Measurements from ENCODE around the gene MRPL53. TPM values are rescaled to one million over a fixed set of nuclear protein-coding genes. Genes with fewer than 3 reads are reported as not detected.
"Not testable (repeated sequence)": the region's sequence is repeated elsewhere in the genome, so short reads cannot be mapped to it uniquely, and the experiment has no call there.

The MRPL53 gene
- total RNA-seq, 2 experiments from 2014 or later, result 105 to 111 TPM

- Mint-ChIP-seq H3K4me1 (peaks cover 43% of the 10 kb centered on the region), H3K27me3 (peaks cover 5% of the 10 kb centered on the region), H3K36me3 (peaks cover 13% of the 10 kb centered on the region), H3K4me3 (peak within 1 kb of the TSS; percentile 98), H3K9me3 (no peaks in the 10 kb centered on the region), H3K27ac (peak within 1 kb of the TSS; percentile 99)
- peak; percentile 95 for DNase-seq
Measured at GRCh38 chr2:74454654-74455511, 17.6 kb downstream of the MRPL53 start, which contains the start of gene INO80B. Gene INO80B (plus strand): TSS chr2:74455087. CDS start chr2:74455117, 30 bp downstream.

GRCh38 chr2:74450570-74451190, 21.8 kb downstream of the MRPL53 start:
- no peak for DNase-seq
- Mint-ChIP-seq H3K4me3 (no peak overlapping the region), H3K27me3 (no peaks in the 10 kb centered on the region), H3K27ac (no peak overlapping the region), H3K9me3 (no peaks in the 10 kb centered on the region), H3K36me3 (peaks cover 6% of the 10 kb centered on the region), H3K4me1 (peaks cover 13% of the 10 kb centered on the region)

- Mint-ChIP-seq H3K27ac (no peak overlapping the region), H3K4me1 (peaks cover 7% of the 10 kb centered on the region), H3K4me3 (no peak overlapping the region), H3K9me3 (no peaks in the 10 kb centered on the region), H3K27me3 (peaks cover 7% of the 10 kb centered on the region), H3K36me3 (no peaks in the 10 kb centered on the region)
- DNase-seq, result no peak
Measured at GRCh38 chr2:74448771-74449170, 23.7 kb downstream of the MRPL53 start.

- Mint-ChIP-seq H3K4me3 (no peak overlapping the region), H3K36me3 (no peaks in the 10 kb centered on the region), H3K27ac (no peak overlapping the region), H3K4me1 (peaks cover 5% of the 10 kb centered on the region), H3K27me3 (peaks cover 13% of the 10 kb centered on the region), H3K9me3 (no peaks in the 10 kb centered on the region)
- DNase-seq, result no peak
Measured at GRCh38 chr2:74447230-74447999, 25.1 kb downstream of the MRPL53 start.

- Mint-ChIP-seq H3K27me3 (peaks cover 35% of the 10 kb centered on the region), H3K36me3 (no peaks in the 10 kb centered on the region), H3K9me3 (no peaks in the 10 kb centered on the region), H3K4me1 (peaks cover 5% of the 10 kb centered on the region), H3K4me3 (no peak overlapping the region), H3K27ac (no peak overlapping the region)
- DNase-seq, result no peak
Measured at GRCh38 chr2:74444498-74445318, 27.8 kb downstream of the MRPL53 start.

GRCh38 chr2:74442483-74443297, 29.8 kb downstream of the MRPL53 start:
- not testable (repeated sequence) for H3K36me3 Mint-ChIP-seq, H3K27ac Mint-ChIP-seq, H3K4me1 Mint-ChIP-seq, DNase-seq, H3K9me3 Mint-ChIP-seq
- Mint-ChIP-seq H3K4me3 (peak overlapping the region; percentile 62), H3K27me3 (peaks cover 47% of the 10 kb centered on the region)

GRCh38 chr2:74441690-74442482, 30.6 kb downstream of the MRPL53 start, which contains the start of gene RTKN:
Gene RTKN (minus strand): TSS chr2:74441937. CDS start chr2:74441816, 121 bp downstream.
- peaks cover 47% of the 10 kb centered on the region for H3K27me3 Mint-ChIP-seq
- no peak within 1 kb of the TSS for H3K27ac Mint-ChIP-seq
- peak within 1 kb of the TSS; percentile 62 for H3K4me3 Mint-ChIP-seq
- H3K4me1 Mint-ChIP-seq, result peaks cover 7% of the 10 kb centered on the region
- H3K9me3 Mint-ChIP-seq, result no peaks in the 10 kb centered on the region
- H3K36me3 Mint-ChIP-seq, result no peaks in the 10 kb centered on the region
- peak; percentile 46 for DNase-seq

- H3K36me3 Mint-ChIP-seq, result no peaks in the 10 kb centered on the region
- no peak overlapping the region for H3K27ac Mint-ChIP-seq
- peaks cover 47% of the 10 kb centered on the region for H3K27me3 Mint-ChIP-seq
- no peaks in the 10 kb centered on the region for H3K9me3 Mint-ChIP-seq
- DNase-seq, result no peak
- H3K4me3 Mint-ChIP-seq, result peak overlapping the region; percentile 2
- H3K4me1 Mint-ChIP-seq, result peaks cover 7% of the 10 kb centered on the region
Measured at GRCh38 chr2:74441170-74441689, 31.2 kb downstream of the MRPL53 start.

GRCh38 chr2:74440378-74441169, 31.9 kb downstream of the MRPL53 start:
- Mint-ChIP-seq H3K27ac (no peak overlapping the region), H3K4me3 (no peak overlapping the region), H3K36me3 (no peaks in the 10 kb centered on the region), H3K27me3 (peaks cover 47% of the 10 kb centered on the region), H3K9me3 (no peaks in the 10 kb centered on the region), H3K4me1 (peaks cover 7% of the 10 kb centered on the region)
- DNase-seq, result peak; percentile 73

GRCh38 chr2:74439803-74440377, 32.6 kb downstream of the MRPL53 start:
- no peak overlapping the region for H3K27ac Mint-ChIP-seq
- H3K9me3 Mint-ChIP-seq, result no peaks in the 10 kb centered on the region
- no peaks in the 10 kb centered on the region for H3K36me3 Mint-ChIP-seq
- H3K4me3 Mint-ChIP-seq, result no peak overlapping the region
- DNase-seq, result no peak
- H3K27me3 Mint-ChIP-seq, result peaks cover 44% of the 10 kb centered on the region
- peaks cover 7% of the 10 kb centered on the region for H3K4me1 Mint-ChIP-seq

GRCh38 chr2:74439373-74439772, 33.1 kb downstream of the MRPL53 start:
- no peak for DNase-seq
- H3K9me3 Mint-ChIP-seq, result no peaks in the 10 kb centered on the region
- H3K4me3 Mint-ChIP-seq, result no peak overlapping the region
- H3K27ac Mint-ChIP-seq, result no peak overlapping the region
- peaks cover 44% of the 10 kb centered on the region for H3K27me3 Mint-ChIP-seq
- H3K4me1 Mint-ChIP-seq, result peaks cover 4% of the 10 kb centered on the region
- no peaks in the 10 kb centered on the region for H3K36me3 Mint-ChIP-seq

GRCh38 chr2:74438248-74438647, 34.2 kb downstream of the MRPL53 start:
- Mint-ChIP-seq H3K4me3 (no peak overlapping the region), H3K36me3 (no peaks in the 10 kb centered on the region), H3K9me3 (no peaks in the 10 kb centered on the region), H3K4me1 (peaks cover 4% of the 10 kb centered on the region), H3K27me3 (peaks cover 39% of the 10 kb centered on the region), H3K27ac (no peak overlapping the region)
- no peak for DNase-seq

Data from activated naive CD8-positive, alpha-beta T cell treated with anti-CD3 and anti-CD28 coated beads for 36 hours (primary cell).